DND-41 (cell line): ENCODE results near the gene ERC2.

Source experiments
- CTCF ChIP-seq: IDR thresholded peaks from 2 replicates; pipeline ENCODE4 v1.5.1; 2012; ENCODE audit warnings: borderline replicate concordance, low read length, moderate library complexity, mild to moderate bottlenecking; ENCODE audit not compliant: poor library complexity, severe bottlenecking; ENCODE audit errors: extremely low read depth
- EZH2 ChIP-seq: IDR thresholded peaks from 3 replicates; pipeline ENCODE4 v1.6.1; 2012; ENCODE audit warnings: borderline replicate concordance, low read depth, mild to moderate bottlenecking, moderate library complexity, low read length, inconsistent platforms; ENCODE audit not compliant: severe bottlenecking

DNA sequence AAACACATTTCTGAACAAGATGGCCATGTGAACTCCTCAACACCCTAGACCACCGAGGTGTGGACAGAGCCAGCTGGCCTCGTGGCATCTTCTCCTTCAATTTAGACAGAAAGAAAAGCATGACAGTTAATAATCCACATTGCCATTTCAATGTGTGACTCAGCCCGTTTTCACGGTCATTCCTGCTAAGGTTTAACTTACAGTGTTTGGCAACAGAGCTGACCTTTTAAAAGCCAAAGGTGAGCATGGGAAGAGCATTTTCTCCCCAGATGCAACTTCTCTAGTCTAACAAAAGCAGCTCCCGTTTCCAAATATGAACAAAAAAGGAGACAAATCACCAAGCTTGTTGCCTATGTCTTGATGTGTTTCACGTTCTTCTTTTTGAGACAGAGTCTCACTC lies 563.6 kb downstream of the ERC2 start:
- no peak for TF ChIP-seq CTCF
- no peak for TF ChIP-seq EZH2
